Fibroblast of lung (primary cell): ENCODE data around the gene CYP26C1. TPM values are rescaled to one million over a fixed set of nuclear protein-coding genes. Genes with fewer than 3 reads are reported as not detected.

Source experiments
- DNase-seq, 2 donors: peaks; one replicate each; pipeline versions ENCODE4 v3.0.0 to v3.0.0-alpha.2; 2010; ENCODE audit warnings: low read depth in 2 of 2
- H2AFZ ChIP-seq: 2 replicates; pipeline ENCODE4 v1.5.1; 2012; ENCODE audit warnings: low read length, control low read depth, inconsistent platforms
- H3K27ac ChIP-seq: 2 replicates; pipeline ENCODE4 v1.5.1; 2011; ENCODE audit warnings: low read length, control low read depth; ENCODE audit not compliant: insufficient read depth
- H3K27me3 ChIP-seq: 2 replicates; pipeline ENCODE4 v1.5.1; 2011; ENCODE audit warnings: mild to moderate bottlenecking, low read length; ENCODE audit not compliant: control insufficient read depth, insufficient read depth
- H3K36me3 ChIP-seq: 2 replicates; pipeline ENCODE4 v1.5.1; 2011; ENCODE audit warnings: low read length; ENCODE audit not compliant: control insufficient read depth, insufficient read depth
- H3K4me1 ChIP-seq: 2 replicates; pipeline ENCODE4 v1.5.1; 2011; ENCODE audit warnings: low read length; ENCODE audit not compliant: control insufficient read depth, insufficient read depth; ENCODE audit errors: extremely low read depth
- H3K4me2 ChIP-seq: 2 replicates; pipeline ENCODE4 v1.5.1; 2011; ENCODE audit warnings: low read length, control low read depth; ENCODE audit not compliant: insufficient read depth; ENCODE audit errors: extremely low read depth
- H3K4me3 ChIP-seq, 4 experiments: fragments of 200-600 bp in 1 of 4; sonication (generic) in 1 of 4; replicated peaks in 1 of 4; 2 replicates each; pipeline ENCODE4 v1.5.1; 2011 to 2016; ENCODE audit warnings: low read length in 4 of 4, low read depth in 3 of 4, mild to moderate bottlenecking in 3 of 4, control low read depth in 2 of 4, inconsistent platforms in 1 of 4, mixed read lengths in 1 of 4; ENCODE audit not compliant: insufficient read depth in 1 of 4; ENCODE audit errors: control extremely low read depth in 1 of 4
- H3K79me2 ChIP-seq: 2 replicates; pipeline ENCODE4 v1.5.1; 2012; ENCODE audit warnings: mild to moderate bottlenecking, low read length, inconsistent platforms; ENCODE audit not compliant: control insufficient read depth, insufficient read depth
- H3K9ac ChIP-seq: 2 replicates; pipeline ENCODE4 v1.5.1; 2011; ENCODE audit warnings: mild to moderate bottlenecking, low read length, control low read depth; ENCODE audit not compliant: insufficient read depth
- H3K9me3 ChIP-seq: 2 replicates; pipeline ENCODE4 v1.5.1; 2012; ENCODE audit warnings: low read depth, low read length; ENCODE audit not compliant: control insufficient read depth, insufficient read depth
- H4K20me1 ChIP-seq: 2 replicates; pipeline ENCODE4 v1.5.1; 2011; ENCODE audit warnings: low read length; ENCODE audit not compliant: control insufficient read depth, insufficient read depth; ENCODE audit errors: extremely low read depth
- EZH2 ChIP-seq: IDR thresholded peaks from 2 replicates; pipeline ENCODE4 v1.5.1; 2012; ENCODE audit warnings: low read length, control low read depth, mild to moderate bottlenecking; ENCODE audit errors: missing control alignments
- polyA plus RNA-seq, 2 donors: library from polyadenylated mRNA; depleted of rRNA in 1 of 2; stranded (reverse) in 1 of 2; unstranded in 1 of 2; fragments of >200 nt; gene quantifications; 2 replicates each; pipeline ENCODE4 v1.2.1, GENCODE V29; 2011 to 2012; ENCODE audit warnings: missing spikeins in 1 of 2
- total RNA-seq: library from RNA; depleted of rRNA; stranded (reverse); fragments of >200 nt; gene quantifications from 2 replicates; pipeline ENCODE4 v1.2.1, GENCODE V29; 2014
- TF ChIP-seq, protein P1 (sequence below), 2 donors: IDR thresholded peaks in 1 of 2; conservative IDR thresholded peaks in 1 of 2; 1 replicate in 1 of 2; 2 replicates in 1 of 2; pipeline ENCODE4 v1.5.1; 2011 to 2012; ENCODE audit warnings: low read length in 2 of 2, control low read depth in 1 of 2, inconsistent platforms in 1 of 2, low read depth in 1 of 2, mild to moderate bottlenecking in 1 of 2

The CYP26C1 gene
- total and polyA plus RNA-seq, 2 donors (not counting 1 experiment from before 2014, with no cell fraction given), result under 0.01 to 0.03 TPM

DNA sequence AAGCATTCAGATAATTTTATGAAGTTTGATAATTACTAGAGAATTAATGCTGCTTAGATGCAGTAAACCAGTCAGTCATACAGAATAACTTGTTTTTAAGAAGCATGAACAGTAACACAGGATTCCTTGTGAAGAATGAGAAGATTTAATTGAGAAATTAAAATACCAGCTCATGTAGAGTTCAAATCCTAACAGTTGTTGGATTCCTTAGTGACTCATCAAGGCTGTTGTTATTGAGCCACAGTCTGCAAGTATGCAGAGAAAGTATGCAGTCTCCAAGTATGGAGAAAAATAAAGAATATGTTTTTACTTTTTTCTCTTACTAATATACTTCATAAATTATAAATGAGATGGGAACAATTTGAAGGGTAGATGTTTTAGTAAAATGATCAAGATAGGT lies 30.2 kb upstream of the CYP26C1 start:
- TF ChIP-seq, protein P1, sequence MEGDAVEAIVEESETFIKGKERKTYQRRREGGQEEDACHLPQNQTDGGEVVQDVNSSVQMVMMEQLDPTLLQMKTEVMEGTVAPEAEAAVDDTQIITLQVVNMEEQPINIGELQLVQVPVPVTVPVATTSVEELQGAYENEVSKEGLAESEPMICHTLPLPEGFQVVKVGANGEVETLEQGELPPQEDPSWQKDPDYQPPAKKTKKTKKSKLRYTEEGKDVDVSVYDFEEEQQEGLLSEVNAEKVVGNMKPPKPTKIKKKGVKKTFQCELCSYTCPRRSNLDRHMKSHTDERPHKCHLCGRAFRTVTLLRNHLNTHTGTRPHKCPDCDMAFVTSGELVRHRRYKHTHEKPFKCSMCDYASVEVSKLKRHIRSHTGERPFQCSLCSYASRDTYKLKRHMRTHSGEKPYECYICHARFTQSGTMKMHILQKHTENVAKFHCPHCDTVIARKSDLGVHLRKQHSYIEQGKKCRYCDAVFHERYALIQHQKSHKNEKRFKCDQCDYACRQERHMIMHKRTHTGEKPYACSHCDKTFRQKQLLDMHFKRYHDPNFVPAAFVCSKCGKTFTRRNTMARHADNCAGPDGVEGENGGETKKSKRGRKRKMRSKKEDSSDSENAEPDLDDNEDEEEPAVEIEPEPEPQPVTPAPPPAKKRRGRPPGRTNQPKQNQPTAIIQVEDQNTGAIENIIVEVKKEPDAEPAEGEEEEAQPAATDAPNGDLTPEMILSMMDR (conservative IDR thresholded peaks at IDR 0.05 in 1 of 2, IDR thresholded peaks at IDR 0.05 in 1 of 2; ENCODE audit: low read depth in 1 of 2, low read length in 2 of 2), result no peak
- no peak for TF ChIP-seq EZH2
- Histone ChIP-seq H3K4me3 (no peak overlapping the region), H3K27ac (peak overlapping the region; percentile 48), H4K20me1 (no peaks in the 10 kb centered on the region), H3K9ac (no peak overlapping the region), H3K36me3 (no peaks in the 10 kb centered on the region), H2AFZ (no peak overlapping the region), H3K79me2 (no peaks in the 10 kb centered on the region), H3K4me2 (peak overlapping the region; percentile 54), H3K9me3 (no peaks in the 10 kb centered on the region), H3K4me1 (peaks cover 7% of the 10 kb centered on the region), H3K27me3 (no peaks in the 10 kb centered on the region)
- DNase-seq, result peak; percentile 76 to 84

DNA sequence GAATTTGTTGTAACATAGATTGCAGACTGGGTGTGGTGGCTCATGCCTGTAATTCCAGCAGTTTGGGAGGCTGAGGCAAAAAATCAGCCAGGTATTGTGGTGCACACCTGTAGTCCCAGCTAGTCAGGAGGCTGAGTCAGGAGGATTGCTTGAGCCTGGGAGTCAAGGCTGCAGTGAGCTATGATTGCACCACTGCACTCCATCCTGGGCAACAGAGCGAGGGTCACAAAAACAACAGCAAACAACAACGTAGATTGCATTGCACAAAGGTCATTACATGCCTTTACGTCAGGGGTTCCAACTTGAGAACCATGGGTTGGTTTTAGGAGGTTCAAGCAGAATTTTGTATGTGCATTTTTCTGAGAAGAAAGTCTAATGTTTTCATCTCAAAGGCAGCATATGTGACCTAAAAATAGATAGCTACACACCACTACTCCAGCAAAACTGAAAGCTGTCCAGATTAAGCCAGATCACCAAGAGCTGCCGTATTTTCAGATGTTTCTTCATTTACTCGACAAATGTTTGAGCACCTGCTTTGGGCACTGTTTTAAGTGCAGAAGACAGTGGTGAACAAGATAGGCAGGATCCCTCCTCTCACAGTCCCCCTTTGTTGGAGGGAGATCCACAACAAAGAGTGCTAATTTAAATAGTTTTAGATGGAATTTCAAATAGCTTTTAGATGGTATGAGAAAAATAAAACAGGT lies 28.3 kb upstream of the CYP26C1 start:
- Histone ChIP-seq H3K9me3 (no peaks in the 10 kb centered on the region), H3K4me2 (no peak overlapping the region), H3K9ac (no peak overlapping the region), H3K36me3 (no peaks in the 10 kb centered on the region), H2AFZ (no peak overlapping the region), H3K27ac (no peak overlapping the region), H3K4me1 (peaks cover 7% of the 10 kb centered on the region), H4K20me1 (no peaks in the 10 kb centered on the region), H3K27me3 (no peaks in the 10 kb centered on the region), H3K79me2 (no peaks in the 10 kb centered on the region), H3K4me3 (no peak overlapping the region)
- TF ChIP-seq, protein P1 (conservative IDR thresholded peaks at IDR 0.05 in 1 of 2, IDR thresholded peaks at IDR 0.05 in 1 of 2; ENCODE audit: low read depth in 1 of 2, low read length in 2 of 2), result no peak
- TF ChIP-seq EZH2, result no peak
- DNase-seq, result no peak

DNA sequence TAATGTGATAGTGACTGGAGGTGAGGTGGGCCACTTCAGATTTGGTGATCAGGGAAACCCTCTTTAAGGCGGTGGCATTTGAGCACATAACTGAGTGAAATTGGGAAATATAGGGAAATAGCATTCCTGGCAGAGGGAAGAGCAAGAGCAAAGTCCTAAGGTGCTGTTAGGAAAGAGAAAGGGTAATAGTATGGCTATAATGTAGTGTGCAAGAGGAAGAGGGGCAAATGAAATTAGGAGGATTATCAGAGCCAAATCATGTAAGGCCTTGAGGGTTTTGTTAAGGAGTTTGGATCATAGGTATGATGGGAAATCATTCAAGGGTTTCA lies 27.8 kb upstream of the CYP26C1 start:
- H3K9ac ChIP-seq, result no peak overlapping the region
- H3K4me1 ChIP-seq, result peaks cover 7% of the 10 kb centered on the region
- H3K9me3 ChIP-seq, result no peaks in the 10 kb centered on the region
- no peak for DNase-seq
- no peak overlapping the region for H3K4me3 ChIP-seq
- no peak overlapping the region for H3K4me2 ChIP-seq
- no peaks in the 10 kb centered on the region for H4K20me1 ChIP-seq
- H3K36me3 ChIP-seq, result no peaks in the 10 kb centered on the region
- TF ChIP-seq EZH2, result no peak
- TF ChIP-seq, protein P1 (conservative IDR thresholded peaks at IDR 0.05 in 1 of 2, IDR thresholded peaks at IDR 0.05 in 1 of 2; ENCODE audit: low read depth in 1 of 2, low read length in 2 of 2), result no peak
- H3K27me3 ChIP-seq, result no peaks in the 10 kb centered on the region
- no peak overlapping the region for H3K27ac ChIP-seq
- no peak overlapping the region for H2AFZ ChIP-seq
- H3K79me2 ChIP-seq, result no peaks in the 10 kb centered on the region
